Kidney epithelial cell (primary cell): ENCODE measurements around the gene NHSL2. TPM values are rescaled to one million over a fixed set of nuclear protein-coding genes. Genes with fewer than 3 reads are reported as not detected.

ENCODE experiments used
- DNase-seq: peaks from one replicate; pipeline ENCODE4 v3.0.0-alpha.2; 2010; ENCODE audit warnings: low read depth
- H3K27me3 ChIP-seq: 2 replicates; pipeline ENCODE4 v1.6.0; 2011; ENCODE audit warnings: low read length; ENCODE audit not compliant: control insufficient read depth, insufficient read depth
- H3K36me3 ChIP-seq: 2 replicates; pipeline ENCODE4 v1.5.1; 2011; ENCODE audit warnings: low read length; ENCODE audit not compliant: control insufficient read depth, insufficient read depth
- H3K4me3 ChIP-seq: 2 replicates; pipeline ENCODE4 v1.5.1; 2011; ENCODE audit warnings: low read depth, mild to moderate bottlenecking, control low read depth, low read length
- total RNA-seq: library from RNA; depleted of rRNA; stranded (reverse); fragments of >200 nt; gene quantifications from 2 replicates; pipeline ENCODE4 v1.2.3, GENCODE V29; 2015
- TF ChIP-seq, protein P1 (sequence below): IDR thresholded peaks from 2 replicates; pipeline ENCODE4 v1.5.1; 2011; ENCODE audit warnings: mild to moderate bottlenecking, moderate library complexity, low read length, control low read depth, inconsistent platforms; ENCODE audit not compliant: insufficient read depth, poor library complexity, severe bottlenecking

Gene NHSL2
- total RNA-seq, 1 donor from 2014 or later, result 1.4 TPM

DNA sequence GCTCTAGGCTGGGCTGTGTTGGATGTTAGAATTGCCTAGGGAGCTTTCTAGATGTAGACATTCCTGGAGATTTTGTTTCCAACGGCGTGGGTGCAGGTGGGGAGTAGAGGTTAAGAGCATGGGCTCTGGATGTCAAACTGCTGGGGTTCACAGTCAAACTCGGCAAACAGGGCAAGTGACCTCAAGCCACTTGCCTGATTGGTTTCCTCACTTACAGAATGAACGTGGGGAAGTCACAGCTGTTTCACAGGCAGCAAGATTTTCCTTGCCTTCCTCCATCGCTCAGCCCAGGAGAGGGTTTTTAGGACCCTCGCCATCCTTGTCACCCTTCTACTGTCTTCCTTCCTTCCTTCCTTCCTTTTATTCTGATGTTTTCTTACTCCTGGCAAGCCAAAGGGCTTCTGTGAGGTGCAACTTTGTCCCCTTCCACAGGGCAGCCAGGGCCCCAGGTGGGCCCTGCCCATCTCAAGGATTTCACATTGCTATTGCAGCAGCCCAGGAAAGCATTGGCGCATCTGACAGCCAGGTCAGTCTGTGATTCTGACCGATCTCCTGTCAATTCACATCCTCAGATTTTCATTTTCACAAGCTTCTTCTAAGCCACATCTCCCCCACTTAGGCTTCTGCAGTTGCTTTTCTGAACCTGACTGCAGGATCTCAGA, 214.0 kb downstream of the NHSL2 start:
- DNase-seq, result no peak
- Histone ChIP-seq H3K36me3 (no peaks in the 10 kb centered on the region), H3K4me3 (no peak overlapping the region), H3K27me3 (peaks cover 5% of the 10 kb centered on the region)
- TF ChIP-seq, protein P1, sequence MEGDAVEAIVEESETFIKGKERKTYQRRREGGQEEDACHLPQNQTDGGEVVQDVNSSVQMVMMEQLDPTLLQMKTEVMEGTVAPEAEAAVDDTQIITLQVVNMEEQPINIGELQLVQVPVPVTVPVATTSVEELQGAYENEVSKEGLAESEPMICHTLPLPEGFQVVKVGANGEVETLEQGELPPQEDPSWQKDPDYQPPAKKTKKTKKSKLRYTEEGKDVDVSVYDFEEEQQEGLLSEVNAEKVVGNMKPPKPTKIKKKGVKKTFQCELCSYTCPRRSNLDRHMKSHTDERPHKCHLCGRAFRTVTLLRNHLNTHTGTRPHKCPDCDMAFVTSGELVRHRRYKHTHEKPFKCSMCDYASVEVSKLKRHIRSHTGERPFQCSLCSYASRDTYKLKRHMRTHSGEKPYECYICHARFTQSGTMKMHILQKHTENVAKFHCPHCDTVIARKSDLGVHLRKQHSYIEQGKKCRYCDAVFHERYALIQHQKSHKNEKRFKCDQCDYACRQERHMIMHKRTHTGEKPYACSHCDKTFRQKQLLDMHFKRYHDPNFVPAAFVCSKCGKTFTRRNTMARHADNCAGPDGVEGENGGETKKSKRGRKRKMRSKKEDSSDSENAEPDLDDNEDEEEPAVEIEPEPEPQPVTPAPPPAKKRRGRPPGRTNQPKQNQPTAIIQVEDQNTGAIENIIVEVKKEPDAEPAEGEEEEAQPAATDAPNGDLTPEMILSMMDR, result no peak

DNA sequence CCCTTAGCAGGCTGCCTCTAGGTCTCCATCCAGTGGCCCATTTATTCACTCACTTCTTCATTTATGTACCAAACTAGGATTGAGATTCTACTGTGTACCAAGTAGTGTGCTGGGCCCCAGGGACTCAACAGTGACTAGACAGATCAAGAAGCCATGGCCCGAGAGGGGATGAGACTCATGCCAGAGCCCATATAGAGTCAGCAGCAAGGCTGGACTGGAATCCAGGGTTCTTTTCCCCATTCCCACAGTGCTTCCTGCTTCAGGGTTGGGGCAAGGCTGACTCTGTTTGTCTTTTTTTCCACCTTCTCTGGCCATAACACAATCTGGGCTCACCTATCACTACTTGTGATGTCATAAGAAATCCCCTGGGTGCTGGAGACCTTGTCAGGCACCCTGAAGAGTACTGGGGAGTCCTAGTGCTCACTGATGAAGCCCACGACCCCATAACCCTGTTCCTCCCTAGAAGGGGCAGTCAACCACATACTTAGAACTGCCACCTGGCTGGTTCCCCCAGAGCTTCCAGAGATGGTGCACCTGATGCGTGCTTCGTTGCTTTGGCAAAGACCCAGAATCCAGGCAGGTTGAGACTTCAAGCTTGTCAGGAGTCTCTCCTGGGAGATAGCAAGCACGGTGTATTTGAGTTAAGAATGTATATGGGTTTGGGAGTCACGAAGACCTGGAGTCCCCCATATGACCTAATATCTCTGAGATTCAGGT, 214.8 kb downstream of the NHSL2 start:
- Histone ChIP-seq H3K36me3 (no peaks in the 10 kb centered on the region), H3K27me3 (peaks cover 5% of the 10 kb centered on the region), H3K4me3 (no peak overlapping the region)
- TF ChIP-seq, protein P1, result no peak
- no peak for DNase-seq

DNA sequence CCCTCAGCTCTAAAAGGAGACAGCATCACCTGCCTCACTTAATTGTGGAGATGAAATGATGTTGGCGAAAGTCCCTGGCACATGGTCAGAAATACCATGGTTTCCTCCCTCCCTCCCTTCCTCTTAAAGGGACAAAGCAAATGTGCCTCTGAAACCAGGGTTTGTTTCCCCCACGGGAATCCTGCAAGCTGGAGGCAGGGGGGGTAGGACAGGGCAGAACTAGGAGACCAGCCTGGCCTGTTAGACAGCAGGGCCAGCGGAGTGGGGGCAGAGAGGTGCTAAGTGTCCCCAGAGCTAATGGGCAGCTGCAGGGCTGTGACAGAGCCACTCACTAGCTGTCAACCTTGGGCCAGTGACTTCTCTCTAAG, 215.4 kb downstream of the NHSL2 start:
- H3K36me3 ChIP-seq, result no peaks in the 10 kb centered on the region
- DNase-seq, result no peak
- TF ChIP-seq, protein P1, result no peak
- peaks cover 5% of the 10 kb centered on the region for H3K27me3 ChIP-seq
- H3K4me3 ChIP-seq, result no peak overlapping the region

DNA sequence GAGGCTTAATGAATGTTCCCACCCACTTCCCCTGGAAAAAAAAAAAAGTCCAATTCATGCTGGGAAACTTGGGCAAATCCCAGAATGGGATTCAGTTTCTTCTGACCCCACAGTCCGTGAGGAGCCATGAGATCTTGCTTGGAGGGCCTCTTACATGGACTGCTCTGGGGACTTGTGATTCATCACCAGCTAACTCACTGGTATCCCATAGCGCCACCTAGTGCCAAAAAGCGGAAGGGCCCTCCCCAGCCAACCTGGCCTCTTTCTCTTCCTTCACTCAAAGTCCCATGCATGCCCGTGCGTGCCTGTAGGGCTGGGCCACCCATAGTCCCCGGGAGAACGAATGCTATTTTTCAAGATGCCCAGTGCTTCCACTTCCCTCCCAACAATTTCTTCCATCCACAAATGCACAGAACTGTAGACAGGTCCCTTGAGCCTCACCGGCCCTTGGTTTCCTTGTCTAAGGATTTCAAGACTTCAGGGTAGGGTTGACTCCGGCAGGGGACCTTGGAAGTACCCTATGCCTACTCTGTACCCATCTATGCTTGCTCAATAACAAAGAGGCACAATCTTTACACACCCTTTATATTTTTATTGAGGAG, 216.0 kb downstream of the NHSL2 start:
- TF ChIP-seq, protein P1, result peak; percentile 82
- peak; percentile 37 for DNase-seq
- H3K4me3 ChIP-seq, result no peak overlapping the region
- H3K27me3 ChIP-seq, result peaks cover 5% of the 10 kb centered on the region
- H3K36me3 ChIP-seq, result no peaks in the 10 kb centered on the region

DNA sequence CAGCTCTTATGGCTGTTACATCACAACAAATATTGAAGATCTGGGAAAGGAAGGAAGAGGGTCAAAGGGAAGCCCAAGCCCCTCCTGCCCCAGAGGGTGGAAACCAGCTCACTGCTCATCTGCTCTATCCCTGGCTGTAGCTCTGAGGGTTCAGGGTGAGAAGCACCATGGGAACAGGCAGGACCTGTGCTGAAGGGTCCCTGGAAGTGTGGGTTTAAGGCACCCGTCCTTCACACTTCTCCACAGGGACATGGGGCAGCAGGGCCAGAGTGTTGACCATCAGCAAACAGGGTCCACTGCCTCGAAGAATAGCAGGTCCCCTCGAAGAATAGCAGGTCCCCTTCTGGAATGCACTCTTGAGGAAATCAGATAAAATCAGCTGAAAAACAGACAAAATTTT, 216.7 kb downstream of the NHSL2 start:
- Histone ChIP-seq H3K36me3 (no peaks in the 10 kb centered on the region), H3K4me3 (no peak overlapping the region), H3K27me3 (peaks cover 5% of the 10 kb centered on the region)
- no peak for DNase-seq
- TF ChIP-seq, protein P1, result no peak
